HEK293 (cell line): ENCODE data around the gene ERF.

Experiments
- CTCF ChIA-PET: fragments of 350-600 bp; formaldehyde crosslinking; extraction: SDS; loops from one replicate; lab custom pipeline; 2021; ENCODE audit warnings: antibody characterized with exemption; lab: Yijun Ruan, JAX
- POLR2A ChIA-PET: fragments of 300-600 bp; formaldehyde crosslinking; extraction: SDS; loops from one replicate; lab custom pipeline; 2020; ENCODE audit warnings: antibody characterized with exemption, inconsistent platforms; lab: Yijun Ruan, JAX
- H3K27ac ChIP-seq: fragments of 200-500 bp; sonication (Bioruptor generic); 2 replicates; pipeline ENCODE4 v1.5.1; 2014; ENCODE audit warnings: low read depth, low read length, control low read depth, inconsistent platforms; ENCODE audit errors: extremely low read depth
- H3K36me3 ChIP-seq, 2 experiments: fragments of 200-500 bp in 1 of 2; sonication (Bioruptor generic) in 1 of 2; 1 replicate in 1 of 2; 2 replicates in 1 of 2; pipeline ENCODE4 v1.5.1; 2014 to 2017; ENCODE audit warnings: inconsistent platforms in 2 of 2, low read length in 2 of 2; ENCODE audit not compliant: control insufficient read depth in 2 of 2, insufficient read depth in 1 of 2
- H3K4me1 ChIP-seq: fragments of 200-500 bp; sonication (Bioruptor generic); 2 replicates; pipeline ENCODE4 v1.5.1; 2014; ENCODE audit warnings: mild to moderate bottlenecking, low read length, inconsistent platforms; ENCODE audit not compliant: control insufficient read depth, insufficient read depth
- H3K4me3 ChIP-seq: 2 replicates; pipeline ENCODE4 v1.5.1; 2011; ENCODE audit warnings: low read depth, mild to moderate bottlenecking, control low read depth, low read length, moderate library complexity
- H3K9me3 ChIP-seq: fragments of 200-500 bp; sonication (Bioruptor generic); 2 replicates; pipeline ENCODE4 v1.5.1; 2014; ENCODE audit warnings: low read depth, low read length, inconsistent platforms; ENCODE audit not compliant: control insufficient read depth, insufficient read depth
- EGR2 ChIP-seq: fragments of 450-650 bp; formaldehyde crosslinking; IDR thresholded peaks from 2 replicates; pipeline ENCODE4 v1.5.1; 2016; ENCODE audit warnings: low read depth, missing biosample characterization, missing genetic modification characterization
- GLIS2 ChIP-seq: fragments of 450-650 bp; formaldehyde crosslinking; IDR thresholded peaks from 2 replicates; pipeline ENCODE4 v1.5.1; 2016; ENCODE audit warnings: missing biosample characterization, missing genetic modification characterization
- IKZF3 ChIP-seq: fragments of 450-650 bp; IDR thresholded peaks from 2 replicates; pipeline ENCODE4 v1.5.0; 2018; ENCODE audit warnings: missing biosample characterization, mild to moderate bottlenecking, missing genetic modification characterization, moderate library complexity
- REPIN1 ChIP-seq: fragments of 450-650 bp; formaldehyde crosslinking; IDR thresholded peaks from 2 replicates; pipeline ENCODE4 v1.5.1; 2017; ENCODE audit warnings: missing biosample characterization, missing genetic modification characterization, low read depth
- ZFP69B ChIP-seq: fragments of 450-650 bp; formaldehyde crosslinking; IDR thresholded peaks from 2 replicates; pipeline ENCODE4 v1.5.1; 2016; ENCODE audit warnings: missing biosample characterization, missing genetic modification characterization
- ZNF175 ChIP-seq: fragments of 450-650 bp; formaldehyde crosslinking; IDR thresholded peaks from 2 replicates; pipeline ENCODE4 v1.5.1; 2016; ENCODE audit warnings: missing biosample characterization, missing genetic modification characterization
- ZNF354C ChIP-seq: fragments of 450-650 bp; formaldehyde crosslinking; IDR thresholded peaks from 2 replicates; pipeline ENCODE4 v1.5.1; 2016; ENCODE audit warnings: missing biosample characterization, missing genetic modification characterization, low read depth, borderline replicate concordance
- ZNF433 ChIP-seq: fragments of 450-650 bp; formaldehyde crosslinking; IDR thresholded peaks from 2 replicates; pipeline ENCODE4 v1.5.1; 2016; ENCODE audit warnings: missing biosample characterization, missing genetic modification characterization, low read depth
- ZNF529 ChIP-seq: fragments of 450-650 bp; formaldehyde crosslinking; IDR thresholded peaks from 2 replicates; pipeline ENCODE4 v1.5.1; 2017; ENCODE audit warnings: missing genetic modification characterization, missing biosample characterization; ENCODE audit not compliant: insufficient replicate concordance
- ZNF580 ChIP-seq: fragments of 450-650 bp; formaldehyde crosslinking; IDR thresholded peaks from 2 replicates; pipeline ENCODE4 v1.5.1; 2016; ENCODE audit warnings: missing biosample characterization, missing genetic modification characterization
- ZNF629 ChIP-seq: fragments of 450-650 bp; formaldehyde crosslinking; IDR thresholded peaks from 2 replicates; pipeline ENCODE4 v1.5.1; 2017; ENCODE audit warnings: missing biosample characterization, missing genetic modification characterization
- ZNF645 ChIP-seq: fragments of 450-650 bp; formaldehyde crosslinking; IDR thresholded peaks from 2 replicates; pipeline ENCODE4; 2016; ENCODE audit warnings: missing biosample characterization, missing genetic modification characterization
- ZNF664 ChIP-seq: fragments of 450-650 bp; formaldehyde crosslinking; IDR thresholded peaks from 2 replicates; pipeline ENCODE4 v1.5.1; 2016; ENCODE audit warnings: missing biosample characterization, missing genetic modification characterization
- ZNF692 ChIP-seq: fragments of 450-650 bp; formaldehyde crosslinking; IDR thresholded peaks from 2 replicates; pipeline ENCODE4 v1.5.1; 2016; ENCODE audit warnings: missing biosample characterization, missing genetic modification characterization
- ZNF76 ChIP-seq: fragments of 450-650 bp; formaldehyde crosslinking; IDR thresholded peaks from 2 replicates; pipeline ENCODE4; 2016; ENCODE audit warnings: low read depth, missing biosample characterization, missing genetic modification characterization, borderline replicate concordance
- ZNF768 ChIP-seq: fragments of 450-650 bp; formaldehyde crosslinking; IDR thresholded peaks from 2 replicates; pipeline ENCODE4 v1.5.1; 2018; ENCODE audit warnings: missing biosample characterization, mild to moderate bottlenecking, missing genetic modification characterization
- ZNF776 ChIP-seq: fragments of 450-650 bp; formaldehyde crosslinking; IDR thresholded peaks from 2 replicates; pipeline ENCODE4 v1.5.0; 2017; ENCODE audit warnings: missing biosample characterization, missing genetic modification characterization, borderline replicate concordance
- ZNF777 ChIP-seq: fragments of 450-650 bp; formaldehyde crosslinking; IDR thresholded peaks from 2 replicates; pipeline ENCODE4 v1.5.1; 2017; ENCODE audit warnings: missing biosample characterization, missing genetic modification characterization, borderline replicate concordance
- ZNF785 ChIP-seq: fragments of 450-650 bp; formaldehyde crosslinking; IDR thresholded peaks from 2 replicates; pipeline ENCODE4 v1.5.1; 2016; ENCODE audit warnings: missing biosample characterization, missing genetic modification characterization
- ZNF843 ChIP-seq: fragments of 450-650 bp; formaldehyde crosslinking; IDR thresholded peaks from 2 replicates; pipeline ENCODE4 v1.5.1; 2016; ENCODE audit warnings: missing biosample characterization, missing genetic modification characterization
- TF ChIP-seq, protein P1 (sequence below): fragments of 450-650 bp; IDR thresholded peaks from 2 replicates; pipeline ENCODE4 v1.5.1; 2018; ENCODE audit warnings: missing biosample characterization, mild to moderate bottlenecking, missing genetic modification characterization
- TF ChIP-seq, protein P2 (sequence below): fragments of 450-650 bp; IDR thresholded peaks from 2 replicates; pipeline ENCODE4 v1.5.1; 2018; ENCODE audit warnings: missing biosample characterization, missing genetic modification characterization
- TF ChIP-seq, protein P3 (sequence below): fragments of 450-650 bp; formaldehyde crosslinking; IDR thresholded peaks from 2 replicates; pipeline ENCODE4 v1.5.1; 2016; ENCODE audit warnings: missing biosample characterization, missing genetic modification characterization

Gene ERF

GRCh38 chr19:42282819-42283187 is 27.9 kb upstream of the ERF start:
- no peaks in the 10 kb centered on the region for H3K9me3 ChIP-seq
- peak overlapping the region; percentile 89 for H3K27ac ChIP-seq
- H3K4me1 ChIP-seq, result peaks cover 52% of the 10 kb centered on the region
- TF ChIP-seq, protein P1, sequence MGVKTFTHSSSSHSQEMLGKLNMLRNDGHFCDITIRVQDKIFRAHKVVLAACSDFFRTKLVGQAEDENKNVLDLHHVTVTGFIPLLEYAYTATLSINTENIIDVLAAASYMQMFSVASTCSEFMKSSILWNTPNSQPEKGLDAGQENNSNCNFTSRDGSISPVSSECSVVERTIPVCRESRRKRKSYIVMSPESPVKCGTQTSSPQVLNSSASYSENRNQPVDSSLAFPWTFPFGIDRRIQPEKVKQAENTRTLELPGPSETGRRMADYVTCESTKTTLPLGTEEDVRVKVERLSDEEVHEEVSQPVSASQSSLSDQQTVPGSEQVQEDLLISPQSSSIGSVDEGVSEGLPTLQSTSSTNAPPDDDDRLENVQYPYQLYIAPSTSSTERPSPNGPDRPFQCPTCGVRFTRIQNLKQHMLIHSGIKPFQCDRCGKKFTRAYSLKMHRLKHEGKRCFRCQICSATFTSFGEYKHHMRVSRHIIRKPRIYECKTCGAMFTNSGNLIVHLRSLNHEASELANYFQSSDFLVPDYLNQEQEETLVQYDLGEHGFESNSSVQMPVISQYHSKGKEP (tag by site-specific recombination), result no peak
- TF ChIP-seq ZFP69B (tag by site-specific recombination) (peak; percentile 85), ZNF580 (tag by site-specific recombination) (no peak), ZNF433 (tag by site-specific recombination) (no peak), ZNF692 (peak; percentile 78; the same call in 1 of the 2 replicates), REPIN1 (tag by site-specific recombination) (0 out of 2 replicates have a peak, but pooled peaks have one; percentile 14)
- TF ChIP-seq, protein P2, sequence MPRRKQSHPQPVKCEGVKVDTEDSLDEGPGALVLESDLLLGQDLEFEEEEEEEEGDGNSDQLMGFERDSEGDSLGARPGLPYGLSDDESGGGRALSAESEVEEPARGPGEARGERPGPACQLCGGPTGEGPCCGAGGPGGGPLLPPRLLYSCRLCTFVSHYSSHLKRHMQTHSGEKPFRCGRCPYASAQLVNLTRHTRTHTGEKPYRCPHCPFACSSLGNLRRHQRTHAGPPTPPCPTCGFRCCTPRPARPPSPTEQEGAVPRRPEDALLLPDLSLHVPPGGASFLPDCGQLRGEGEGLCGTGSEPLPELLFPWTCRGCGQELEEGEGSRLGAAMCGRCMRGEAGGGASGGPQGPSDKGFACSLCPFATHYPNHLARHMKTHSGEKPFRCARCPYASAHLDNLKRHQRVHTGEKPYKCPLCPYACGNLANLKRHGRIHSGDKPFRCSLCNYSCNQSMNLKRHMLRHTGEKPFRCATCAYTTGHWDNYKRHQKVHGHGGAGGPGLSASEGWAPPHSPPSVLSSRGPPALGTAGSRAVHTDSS (tag by site-specific recombination), result no peak
- H3K4me3 ChIP-seq, result no peak overlapping the region
- ChIA-PET CTCF (interaction anchor here (0.6 to 7.5 kb wide), 6 partner anchors 12 to 81 kb away, joined by 3 to 276 read pairs (median 3); partner anchors contain the start of gene GSK3A), POLR2A (interaction anchor here (1.0 to 12.3 kb wide), 3 partner anchors 20 to 55 kb away, joined by 3 to 242 read pairs (median 6); partner anchors contain the start of genes GSK3A, PAFAH1B3 and PRR19)
- peaks cover 0 to 12% of the 10 kb centered on the region in 2 experiments; a peak in 1 of 3 replicates for H3K36me3 ChIP-seq

DNA sequence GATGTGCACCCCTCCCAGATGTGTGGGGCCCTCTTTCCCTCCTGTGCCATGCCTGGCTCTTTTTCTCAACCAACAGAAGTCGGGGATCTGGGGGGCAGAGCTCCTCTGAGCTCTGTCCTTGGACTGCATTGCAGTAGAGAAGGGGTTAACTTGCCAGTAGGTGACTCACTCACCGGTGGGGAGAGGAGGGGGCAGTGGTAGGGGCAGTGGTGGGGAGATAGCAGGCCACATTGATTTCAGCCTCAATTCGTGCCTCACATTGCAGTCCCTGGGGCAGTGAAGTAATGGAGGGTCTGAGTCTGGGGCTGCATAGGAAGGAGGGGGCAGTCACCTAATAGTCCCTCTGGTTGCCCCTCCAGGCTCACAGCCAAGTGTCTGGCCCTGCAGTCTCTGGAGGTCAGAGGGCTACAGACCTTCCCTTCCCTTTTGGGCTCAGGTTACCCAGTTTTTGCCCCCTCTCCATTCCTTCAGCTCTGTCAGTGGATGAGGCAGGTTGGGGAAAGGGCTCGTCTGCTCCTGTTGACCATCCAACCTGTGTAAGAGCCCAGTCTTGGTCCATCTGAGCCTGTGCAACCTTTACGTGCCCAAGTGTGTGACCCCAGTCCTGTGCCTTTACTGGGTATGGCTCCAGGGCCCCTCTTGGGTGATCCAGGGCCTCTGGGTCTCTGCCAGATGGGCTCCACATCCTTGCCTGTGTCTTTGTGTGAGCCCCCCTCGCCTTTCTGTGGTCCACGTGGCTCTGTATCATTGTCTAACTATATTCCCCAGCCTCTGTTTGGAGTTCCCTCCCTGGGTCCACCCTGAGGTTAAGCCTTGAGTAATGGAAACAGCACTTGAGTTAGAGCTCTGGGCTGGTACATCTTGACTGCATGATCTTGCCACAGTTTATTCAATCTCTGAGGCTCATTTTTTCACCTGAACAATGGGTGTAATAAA is 27.2 kb upstream of the ERF start:
- Histone ChIP-seq H3K4me1 (peaks cover 57% of the 10 kb centered on the region), H3K36me3 (peaks cover 0 to 5% of the 10 kb centered on the region in 2 experiments; a peak in 1 of 3 replicates), H3K9me3 (no peaks in the 10 kb centered on the region), H3K4me3 (peak overlapping the region; percentile 23), H3K27ac (peak overlapping the region; percentile 89)
- POLR2A ChIA-PET, result interaction anchor here (0.7 to 12.3 kb wide), 9 partner anchors 11 to 323 kb away, joined by 3 to 242 read pairs (median 4); partner anchors contain the start of genes GSK3A, PAFAH1B3, PRR19 and RABAC1
- CTCF ChIA-PET, result interaction anchor here (0.6 to 7.5 kb wide), 11 partner anchors 13 to 167 kb away, joined by 3 to 276 read pairs (median 3); partner anchors contain the start of gene GSK3A
- TF ChIP-seq ZNF664 (tag by site-specific recombination) (no peak), ZNF354C (no peak), IKZF3 (tag by site-specific recombination) (0 out of 2 replicates have a peak, but pooled peaks have one; percentile 10), ZNF785 (tag by site-specific recombination) (no peak), ZNF76 (tag by site-specific recombination) (no peak; the same call in 1 of the 2 replicates), ZNF843 (tag by site-specific recombination) (no peak), ZNF777 (tag by site-specific recombination) (no peak), ZNF529 (tag by site-specific recombination) (no peak), ZNF776 (tag by site-specific recombination) (no peak), ZNF175 (tag by site-specific recombination) (no peak), EGR2 (tag by site-specific recombination) (no peak), ZNF768 (no peak), ZNF645 (tag by site-specific recombination) (no peak), ZNF629 (tag by site-specific recombination) (peak; percentile 53; the same call in 1 of the 2 replicates), GLIS2 (tag by site-specific recombination) (no peak)
- TF ChIP-seq, protein P3, sequence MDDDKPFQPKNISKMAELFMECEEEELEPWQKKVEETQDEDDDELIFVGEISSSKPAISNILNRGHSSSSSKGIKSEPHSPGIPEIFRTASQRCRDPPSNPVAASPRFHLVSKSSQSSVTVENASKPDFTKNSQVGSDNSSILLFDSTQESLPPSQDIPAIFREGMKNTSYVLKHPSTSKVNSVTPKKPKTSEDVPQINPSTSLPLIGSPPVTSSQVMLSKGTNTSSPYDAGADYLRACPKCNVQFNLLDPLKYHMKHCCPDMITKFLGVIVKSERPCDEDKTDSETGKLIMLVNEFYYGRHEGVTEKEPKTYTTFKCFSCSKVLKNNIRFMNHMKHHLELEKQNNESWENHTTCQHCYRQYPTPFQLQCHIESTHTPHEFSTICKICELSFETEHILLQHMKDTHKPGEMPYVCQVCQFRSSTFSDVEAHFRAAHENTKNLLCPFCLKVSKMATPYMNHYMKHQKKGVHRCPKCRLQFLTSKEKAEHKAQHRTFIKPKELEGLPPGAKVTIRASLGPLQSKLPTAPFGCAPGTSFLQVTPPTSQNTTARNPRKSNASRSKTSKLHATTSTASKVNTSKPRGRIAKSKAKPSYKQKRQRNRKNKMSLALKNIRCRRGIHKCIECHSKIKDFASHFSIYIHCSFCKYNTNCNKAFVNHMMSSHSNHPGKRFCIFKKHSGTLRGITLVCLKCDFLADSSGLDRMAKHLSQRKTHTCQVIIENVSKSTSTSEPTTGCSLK, result no peak
